ENCODE results near the gene GALR3. TPM values are rescaled to one million over a fixed set of nuclear protein-coding genes. Genes with fewer than 3 reads are reported as not detected.

GALR3 gene
- total and polyA plus RNA-seq, 2 of the 8 experiments (the other 6 are each of a cell fraction or from before 2014, with no cell fraction given): 0.84 to 1.1 TPM

DNA sequence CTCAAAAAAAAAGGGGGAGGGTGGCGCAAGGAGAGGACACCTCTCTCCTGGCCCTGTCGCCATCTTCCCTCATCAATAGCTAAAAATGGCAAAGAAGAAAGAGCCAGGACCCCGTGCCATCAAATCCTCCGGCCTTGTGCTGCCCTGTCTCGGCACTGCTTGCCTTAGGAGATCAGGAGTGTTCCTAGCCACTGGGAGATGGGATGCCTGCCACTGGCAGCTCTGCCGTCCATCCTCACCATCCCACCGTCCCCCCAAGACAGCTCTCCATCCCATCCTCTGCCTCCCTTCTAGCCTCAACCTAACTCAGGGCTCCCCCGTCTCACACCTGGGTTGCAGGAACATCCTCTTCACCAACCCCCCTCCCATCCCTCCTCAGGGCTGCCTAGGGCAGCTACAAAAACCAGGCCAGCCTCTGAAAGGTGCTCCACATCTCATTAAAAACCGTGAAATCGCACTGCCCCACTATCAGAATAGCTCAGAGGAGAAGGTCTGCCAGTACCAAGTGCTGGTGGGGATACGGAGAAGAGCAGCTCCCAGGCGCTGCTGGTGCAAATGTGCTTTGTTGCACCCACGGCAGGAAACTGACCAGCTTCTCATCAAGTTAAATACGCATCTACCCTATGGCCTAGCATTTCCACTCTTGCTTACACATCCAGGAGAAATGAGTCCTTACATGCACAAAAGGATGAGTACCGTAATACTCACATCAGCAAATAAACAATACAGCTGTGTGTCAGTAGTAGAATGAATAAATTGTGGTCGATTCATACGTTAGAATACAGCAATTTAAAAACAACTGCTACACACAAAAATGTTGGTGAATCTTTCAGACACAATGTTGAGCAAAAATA is 47.2 kb upstream of the GALR3 start:
- no peak overlapping the region for H3K14ac ChIP-seq (ENCODE audit: insufficient read length)
- H3K18ac ChIP-seq (ENCODE audit: extremely low read depth, low read length): no peak overlapping the region
- peaks cover 0 to 5% (median 2%) of the 10 kb centered on the region in 4 experiments; a peak in 2 of 7 replicates for H3K27me3 ChIP-seq (replicated peaks in 1 of 4; ENCODE audit: control insufficient read depth in 3 of 4, extremely low read depth in 1 of 4, insufficient read depth in 3 of 4, low read length in 3 of 4)
- H2BK5ac ChIP-seq (ENCODE audit: low read depth, low read length): no peak overlapping the region
- H4K20me1 ChIP-seq (replicated peaks in 1 of 2; ENCODE audit: control insufficient read depth in 1 of 2, insufficient read depth in 2 of 2, low read length in 2 of 2): peaks cover 0 to 2% of the 10 kb centered on the region in 2 experiments
- H3K4me1 ChIP-seq (replicated peaks in 1 of 4; ENCODE audit: control insufficient read depth in 3 of 4, insufficient read depth in 4 of 4, low read length in 3 of 4): peaks cover 0 to 2% (median 0%) of the 10 kb centered on the region in 4 experiments; a peak in 1 of 7 replicates
- TF ChIP-seq GABPA (IDR thresholded peaks at IDR 0.05; ENCODE audit: borderline replicate concordance, insufficient read depth, low read length) (no peak), SP2 (IDR thresholded peaks at IDR 0.05; ENCODE audit: low read length) (no peak), TBP (IDR thresholded peaks at IDR 0.05; ENCODE audit: low read depth, low read length) (no peak), ZNF274 (IDR thresholded peaks at IDR 0.05; ENCODE audit: borderline replicate concordance, extremely low read depth, low read length) (no peak)
- TF ChIP-seq, protein P1, sequence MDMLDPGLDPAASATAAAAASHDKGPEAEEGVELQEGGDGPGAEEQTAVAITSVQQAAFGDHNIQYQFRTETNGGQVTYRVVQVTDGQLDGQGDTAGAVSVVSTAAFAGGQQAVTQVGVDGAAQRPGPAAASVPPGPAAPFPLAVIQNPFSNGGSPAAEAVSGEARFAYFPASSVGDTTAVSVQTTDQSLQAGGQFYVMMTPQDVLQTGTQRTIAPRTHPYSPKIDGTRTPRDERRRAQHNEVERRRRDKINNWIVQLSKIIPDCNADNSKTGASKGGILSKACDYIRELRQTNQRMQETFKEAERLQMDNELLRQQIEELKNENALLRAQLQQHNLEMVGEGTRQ (IDR thresholded peaks at IDR 0.05; ENCODE audit: low read length): no peak
- H3K79me1 ChIP-seq (ENCODE audit: low read depth, low read length): no peaks in the 10 kb centered on the region
- no peak overlapping the region for H3K9ac ChIP-seq (replicated peaks in 1 of 4; ENCODE audit: extremely low read depth in 1 of 4, low read depth in 3 of 4, low read length in 3 of 4)
- H2AFZ ChIP-seq (ENCODE audit: low read length): no peak overlapping the region
- no peak overlapping the region; the same call in 1 of the 2 replicates for H2BK15ac ChIP-seq (ENCODE audit: low read length)
- H4K5ac ChIP-seq (ENCODE audit: insufficient read length, low read depth, low read length): no peak overlapping the region
- no peak overlapping the region for H2BK20ac ChIP-seq (ENCODE audit: low read length)
- no peak overlapping the region for H3K23ac ChIP-seq (ENCODE audit: insufficient read length)
- H3K56ac ChIP-seq (replicated peaks; ENCODE audit: insufficient read length, low read depth, low read length): no peak overlapping the region
- H3K79me2 ChIP-seq (ENCODE audit: control insufficient read depth in 1 of 2, insufficient read depth in 2 of 2, low read length in 2 of 2): no peaks in the 10 kb centered on the region
- H3K23me2 ChIP-seq (ENCODE audit: low read depth, low read length): no peaks in the 10 kb centered on the region
- H4K8ac ChIP-seq (ENCODE audit: extremely low read depth, insufficient read depth, low read length): no peak overlapping the region
- FAIRE-seq (no peak), DNase-seq (ENCODE audit: low read depth in 1 of 2, low spot score in 2 of 2) (no peak)
- no peak overlapping the region for H2BK120ac ChIP-seq (replicated peaks; ENCODE audit: low read depth, low read length)
- no peak overlapping the region for H4K91ac ChIP-seq (replicated peaks; ENCODE audit: insufficient read length, low read length)
- no peaks in the 10 kb centered on the region for H3K9me3 ChIP-seq (ENCODE audit: insufficient read depth in 2 of 2, low read depth in 1 of 2, low read length in 1 of 2)
- POLR2A ChIA-PET (ENCODE audit: partially characterized antibody): interaction anchor here (0.5 to 2.5 kb wide), 11 partner anchors 9 to 796 kb away, joined by 3 to 11 read pairs (median 5); a partner anchor contains a TSS
- H3K4me2 ChIP-seq (ENCODE audit: insufficient read depth in 1 of 2, low read depth in 2 of 2, low read length in 2 of 2): no peak overlapping the region
- no peak overlapping the region for H3K27ac ChIP-seq (ENCODE audit: low read depth, low read length)
- CTCF ChIA-PET (ENCODE audit: partially characterized antibody): interaction anchor here (0.6 to 3.5 kb wide), 5 partner anchors 8 to 189 kb away, joined by 3 to 14 read pairs (median 3); no protein-coding TSS in a partner anchor
- no peak overlapping the region for H3K4me3 ChIP-seq (ENCODE audit: extremely low read depth in 1 of 4, insufficient read depth in 2 of 4, low read depth in 3 of 4, low read length in 4 of 4)
- WGBS, 2 experiments (ENCODE audit: extremely low coverage in 1 of 2, insufficient coverage in 1 of 2, insufficient read length in 1 of 2, insufficient replicate concordance in 2 of 2, low coverage in 1 of 2, low lambda C conversion rate in 2 of 2, missing lambda C conversion rate in 1 of 2): 89% methylated on average over 16 of the region's 17 CpGs; no CpG with 5 or more reads in 1 of the 2 experiments
- H2BK12ac ChIP-seq (ENCODE audit: low read depth, low read length): no peak overlapping the region
- no peak overlapping the region for H2AK5ac ChIP-seq (ENCODE audit: low read depth, low read length)
- peaks cover 0 to 8% (median 5%) of the 10 kb centered on the region in 4 experiments; a peak in 3 of 8 replicates for H3K36me3 ChIP-seq (ENCODE audit: control insufficient read depth in 2 of 4, insufficient read depth in 4 of 4, low read length in 3 of 4)
- H3K4ac ChIP-seq (replicated peaks; ENCODE audit: insufficient read length, low read depth, low read length): no peak overlapping the region

All from H1 (cell line).